NCI-H2196 (cell line): ENCODE measurements around the gene RRP8.
A peak's percentile ranks its signal among the peaks of the same experiment; 100 is the strongest.

ENCODE experiments used
- DNase-seq: peaks from one replicate; lab custom pipeline; 2025; ENCODE audit not compliant: unreplicated experiment; lab: John Stamatoyannopoulos, UW

Gene RRP8

GRCh38 chr11:6632116-6633073 lies 29.0 kb upstream of the RRP8 start:
- no peak for DNase-seq

- no peak for DNase-seq
Measured at GRCh38 chr11:6631361-6631890, 28.0 kb upstream of the RRP8 start.

GRCh38 chr11:6630632-6631291 lies 27.3 kb upstream of the RRP8 start:
- no peak for DNase-seq

GRCh38 chr11:6629892-6630631 lies 26.6 kb upstream of the RRP8 start:
- no peak for DNase-seq

DNA sequence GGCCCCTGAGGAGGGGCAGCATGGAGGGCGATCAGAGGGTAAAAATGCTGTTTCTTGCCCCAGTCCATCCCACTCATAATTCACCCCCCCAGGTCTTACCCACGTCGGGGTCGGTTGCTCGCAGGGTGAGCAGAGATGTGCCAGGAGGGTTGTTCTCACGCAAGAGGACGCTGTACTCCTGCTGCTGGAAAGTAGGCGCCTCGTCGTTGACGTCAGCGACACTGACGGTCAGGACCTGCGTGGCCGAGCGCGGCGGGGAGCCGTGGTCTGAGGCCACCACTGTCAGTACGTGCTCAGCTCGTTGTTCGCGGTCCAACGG lies 26.1 kb upstream of the RRP8 start:
- no peak for DNase-seq

- DNase-seq: no peak
Measured at GRCh38 chr11:6628526-6628925, 25.1 kb upstream of the RRP8 start.

DNA sequence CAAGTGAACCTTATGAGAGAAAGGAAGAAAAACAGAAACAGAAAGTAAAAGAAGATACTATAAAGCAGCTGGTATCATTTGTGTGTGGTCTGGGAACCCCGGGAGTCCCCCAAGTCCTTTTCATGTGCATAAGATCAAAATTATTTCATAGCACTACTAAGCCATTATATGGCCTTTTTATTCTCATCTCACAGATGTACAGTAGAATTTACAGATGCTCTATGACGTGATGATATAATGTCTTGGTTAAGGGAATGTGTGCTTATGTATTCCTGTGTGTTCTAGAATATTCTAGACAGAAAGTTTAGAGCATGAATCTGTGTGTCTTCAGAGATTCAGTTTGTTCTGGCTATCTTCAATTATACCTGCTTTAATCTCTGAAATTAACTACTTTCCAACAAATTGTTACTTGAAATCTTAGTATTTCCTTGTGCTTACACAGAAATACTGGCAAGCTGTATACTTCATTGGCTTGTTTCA lies 24.4 kb upstream of the RRP8 start:
- no peak for DNase-seq

- no peak for DNase-seq
Measured at GRCh38 chr11:6626971-6627761, 23.8 kb upstream of the RRP8 start.

- DNase-seq: no peak
Measured at GRCh38 chr11:6625832-6626420, 22.5 kb upstream of the RRP8 start.

DNA sequence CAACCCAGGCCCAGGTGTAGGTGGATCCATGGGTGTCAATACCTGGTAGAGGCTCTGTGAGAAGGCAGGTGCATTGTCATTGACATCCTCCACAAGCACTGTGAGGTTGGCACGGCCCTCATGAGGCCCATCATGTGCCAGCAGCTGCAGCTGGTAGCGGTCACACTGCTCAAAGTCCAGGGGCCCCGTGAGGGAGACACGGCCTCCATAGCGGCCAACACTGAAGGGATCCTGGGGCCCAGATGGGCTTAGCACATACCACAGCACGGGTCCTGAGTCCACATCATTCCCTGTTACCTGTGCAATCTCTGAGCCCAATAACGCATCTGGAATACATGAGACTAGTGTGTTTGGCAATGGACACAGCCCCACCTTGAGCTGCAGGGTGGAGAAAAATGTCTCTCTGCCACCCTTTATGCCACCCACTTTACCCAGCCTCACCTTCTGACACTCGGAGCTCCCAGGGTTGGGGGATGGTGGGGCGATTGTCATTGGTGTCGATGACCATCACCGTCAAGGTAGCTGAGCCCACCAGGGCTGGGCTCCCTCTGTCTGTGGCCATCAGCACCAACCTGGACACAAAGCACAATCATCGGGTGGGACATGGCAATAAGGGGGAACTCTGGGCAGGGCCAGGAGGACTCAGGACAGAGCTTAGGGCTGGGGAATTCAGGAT lies 21.9 kb upstream of the RRP8 start:
- DNase-seq: no peak

DNA sequence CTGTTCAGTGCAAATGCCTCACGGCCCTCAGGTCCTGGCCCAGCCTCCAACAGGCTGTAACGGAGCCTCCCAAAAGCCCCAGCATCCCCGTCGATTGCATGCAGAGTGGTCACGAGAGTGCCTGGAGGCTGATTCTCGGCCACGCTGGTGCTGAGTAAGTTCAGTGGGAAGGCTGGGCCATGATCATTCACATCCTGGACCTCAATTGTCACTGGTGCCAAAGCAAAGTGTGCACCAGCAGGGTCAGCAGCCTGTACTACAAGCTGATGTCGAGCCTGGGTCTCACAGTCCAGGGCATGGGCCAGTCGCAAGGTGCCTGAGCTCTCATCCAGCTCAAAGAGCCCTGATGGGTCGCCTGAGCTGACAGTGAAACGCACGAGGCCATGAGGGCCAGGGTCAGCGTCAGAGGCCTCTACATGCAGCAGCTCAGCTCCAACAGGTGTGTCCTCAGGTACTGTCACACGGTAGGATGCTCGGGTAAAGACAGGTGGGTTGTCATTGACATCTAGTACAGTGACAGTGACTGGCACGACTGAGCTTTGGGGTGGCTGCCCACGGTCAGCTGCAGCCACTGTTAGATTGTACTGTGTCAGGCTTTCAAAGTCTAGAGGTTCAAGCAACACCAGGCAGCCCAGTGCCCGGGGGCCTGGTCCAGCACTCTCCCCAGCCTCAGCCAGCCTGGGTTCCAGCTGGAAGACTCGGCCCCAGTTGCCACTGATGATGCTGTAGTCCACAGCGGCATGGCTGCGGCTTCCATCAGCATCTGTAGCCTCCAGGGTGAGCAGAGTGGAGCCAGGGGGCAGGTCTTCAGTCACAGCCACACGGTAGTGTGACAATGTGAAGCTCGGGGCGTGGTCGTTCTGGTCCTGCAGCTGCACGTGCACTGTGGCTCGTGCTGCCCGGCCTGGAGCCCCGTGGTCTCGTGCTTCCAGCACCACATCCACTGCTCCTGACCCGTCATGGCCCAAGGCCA lies 20.3 kb upstream of the RRP8 start:
- no peak for DNase-seq

DNA sequence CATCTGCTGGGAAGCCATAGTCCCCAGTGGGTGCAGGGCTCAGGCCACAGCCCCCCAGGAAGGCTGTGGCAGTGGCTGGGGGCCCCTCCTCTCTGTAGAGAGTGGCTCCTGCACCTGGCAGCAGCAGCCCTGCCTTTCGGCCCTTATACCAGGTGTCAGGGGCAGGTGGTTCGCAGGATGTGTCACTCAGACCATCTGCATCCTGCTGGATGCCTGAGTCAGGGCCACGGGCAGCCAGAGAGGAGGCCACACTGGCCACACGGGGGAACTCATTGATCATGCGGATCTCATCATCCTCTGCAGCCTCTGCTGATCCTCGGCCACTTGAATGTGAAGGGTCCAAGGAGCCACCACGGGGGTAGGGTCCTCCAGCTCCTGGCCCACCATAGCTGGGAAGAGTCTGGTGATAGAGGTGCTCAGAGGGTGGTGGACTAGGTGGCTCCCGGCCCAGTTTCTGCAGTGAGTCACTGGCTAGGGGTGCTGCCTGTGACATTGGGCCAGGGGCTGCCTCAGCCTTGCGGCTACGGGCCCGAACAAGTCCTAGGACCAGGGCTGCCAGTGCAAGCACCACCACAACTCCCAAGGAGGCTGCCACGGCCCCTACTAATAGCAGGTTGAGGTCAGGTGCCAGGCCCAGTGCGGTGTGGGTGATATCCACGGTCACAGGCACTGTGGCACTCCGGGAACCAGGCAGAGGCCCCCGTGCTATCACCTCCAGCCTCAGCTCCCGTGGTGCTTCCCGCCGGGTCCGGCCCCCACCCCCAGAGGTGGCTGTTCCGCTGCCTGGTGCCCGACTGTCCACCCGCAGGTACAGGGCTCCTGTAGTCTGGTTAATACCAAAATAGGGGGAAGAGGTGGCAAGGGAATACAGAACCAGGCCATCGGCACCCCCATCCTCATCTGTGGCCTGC lies 19.1 kb upstream of the RRP8 start:
- peak; percentile 33 for DNase-seq

DNA sequence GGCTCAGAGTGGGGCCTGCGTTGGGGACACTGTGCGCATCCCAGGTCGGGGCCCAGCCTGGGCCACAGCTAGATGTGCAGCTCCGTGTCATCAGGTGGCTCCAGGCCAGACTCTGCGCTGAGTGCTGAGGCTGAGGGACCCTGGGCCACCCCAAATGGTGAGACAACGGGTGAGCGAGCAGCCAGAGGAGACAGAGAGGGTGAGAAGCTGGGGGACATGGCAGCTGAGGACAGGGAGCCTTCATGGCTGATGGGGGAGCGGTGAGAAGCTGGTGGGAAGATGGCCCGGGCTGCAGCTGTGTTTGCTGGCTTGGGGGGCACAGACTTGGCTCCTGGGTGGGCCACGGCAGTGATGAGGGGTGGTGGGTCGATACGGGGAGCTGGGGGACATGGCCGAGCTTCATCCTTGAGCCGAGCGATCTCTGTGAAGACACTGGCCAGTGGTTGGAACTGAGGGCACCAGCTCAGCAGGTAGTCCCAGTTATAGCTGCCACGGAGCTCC lies 18.3 kb upstream of the RRP8 start:
- no peak for DNase-seq

- no peak for DNase-seq
Measured at GRCh38 chr11:6620636-6621035, 17.2 kb upstream of the RRP8 start.

- peak; percentile 94 for DNase-seq
Measured at GRCh38 chr11:6619004-6619745, 15.8 kb upstream of the RRP8 start, which contains the start of gene TPP1. Gene TPP1, minus strand, starts transcription at chr11:6619422. Its CDS starts 22 bp downstream, at chr11:6619400.
